HEK293T (cell line): ENCODE results near the gene TCP11.

Source experiments
- ARNT ChIP-seq: fragments of 450-650 bp; IDR thresholded peaks from 2 replicates; pipeline ENCODE4 v1.6.1; 2017; ENCODE audit warnings: mild to moderate bottlenecking
- BHLHE40 ChIP-seq: fragments of 450-650 bp; IDR thresholded peaks from 2 replicates; pipeline ENCODE4 v1.6.1; 2016; ENCODE audit warnings: mild to moderate bottlenecking, moderate library complexity, borderline replicate concordance
- CTBP1 ChIP-seq: fragments of 450-650 bp; IDR thresholded peaks from 2 replicates; pipeline ENCODE4 v1.6.1; 2016; ENCODE audit warnings: borderline replicate concordance
- ELF4 ChIP-seq: fragments of 450-650 bp; IDR thresholded peaks from 2 replicates; pipeline ENCODE4 v1.6.1; 2017; ENCODE audit warnings: antibody characterized with exemption
- FOXA1 ChIP-seq: fragments of 450-650 bp; IDR thresholded peaks from 2 replicates; pipeline ENCODE4 v1.6.1; 2016; ENCODE audit warnings: mild to moderate bottlenecking
- FOXK2 ChIP-seq: fragments of 450-650 bp; IDR thresholded peaks from 2 replicates; pipeline ENCODE4 v1.6.1; 2016; ENCODE audit warnings: mild to moderate bottlenecking
- FOXM1 ChIP-seq: fragments of 450-650 bp; IDR thresholded peaks from 2 replicates; pipeline ENCODE4 v1.6.1; 2017; ENCODE audit warnings: mild to moderate bottlenecking, borderline replicate concordance
- NFRKB ChIP-seq: fragments of 450-650 bp; IDR thresholded peaks from 2 replicates; pipeline ENCODE4 v1.6.1; 2016; ENCODE audit warnings: mild to moderate bottlenecking, moderate library complexity
- PKNOX1 ChIP-seq: fragments of 450-650 bp; IDR thresholded peaks from 2 replicates; pipeline ENCODE4 v1.6.1; 2016
- SP1 ChIP-seq: fragments of 450-650 bp; IDR thresholded peaks from 2 replicates; pipeline ENCODE4 v1.6.1; 2017
- TARDBP ChIP-seq: fragments of 450-650 bp; IDR thresholded peaks from 2 replicates; pipeline ENCODE4 v1.6.1; 2016
- ZNF384 ChIP-seq: fragments of 450-650 bp; IDR thresholded peaks from 2 replicates; pipeline ENCODE4 v1.6.1; 2016

GRCh38 chr6:35083507-35083906 is 57.6 kb downstream of the TCP11 start:
- TF ChIP-seq PKNOX1 = no peak
- no peak for TF ChIP-seq BHLHE40
- no peak for TF ChIP-seq ELF4
- TF ChIP-seq FOXK2 = no peak
- no peak for TF ChIP-seq SP1
- no peak for TF ChIP-seq ARNT
- TF ChIP-seq FOXM1 = no peak
- TF ChIP-seq FOXA1 = no peak
- no peak for TF ChIP-seq ZNF384
- TF ChIP-seq TARDBP = no peak
- TF ChIP-seq NFRKB = no peak
- no peak for TF ChIP-seq CTBP1
